Liver (tissue), 3 donors: Measurements from ENCODE around the gene SKOR2.

ENCODE experiments used
- FOXA1 ChIP-seq: IDR thresholded peaks from 2 replicates; pipeline ENCODE4 v1.6.1; 2016; ENCODE audit warnings: antibody characterized with exemption
- GABPA ChIP-seq, 2 donors: IDR thresholded peaks in 1 of 2; conservative IDR thresholded peaks in 1 of 2; 2 replicates each; pipeline ENCODE4 v1.6.1; 2016; ENCODE audit warnings: antibody characterized with exemption in 2 of 2, mild to moderate bottlenecking in 1 of 2, moderate library complexity in 1 of 2
- HNF4A ChIP-seq, 2 donors: conservative IDR thresholded peaks; 2 replicates each; pipeline ENCODE4 v1.6.1; 2016; ENCODE audit warnings: antibody characterized with exemption in 2 of 2, mild to moderate bottlenecking in 2 of 2
- HNF4G ChIP-seq: IDR thresholded peaks from 2 replicates; pipeline ENCODE4 v1.6.1; 2016; ENCODE audit warnings: antibody characterized with exemption
- JUND ChIP-seq, 2 donors: IDR thresholded peaks; 2 replicates each; pipeline ENCODE4 v1.6.1; 2016; ENCODE audit warnings: antibody characterized with exemption in 2 of 2
- RAD21 ChIP-seq, 2 donors: IDR thresholded peaks; 2 replicates each; pipeline ENCODE4 v1.6.1; 2016; ENCODE audit warnings: antibody characterized with exemption in 2 of 2, mild to moderate bottlenecking in 2 of 2
- RXRA ChIP-seq, 2 donors: IDR thresholded peaks; 2 replicates each; pipeline ENCODE4 v1.6.1; 2017 to 2018; ENCODE audit warnings: antibody characterized with exemption in 2 of 2, mild to moderate bottlenecking in 1 of 2
- SP1 ChIP-seq: IDR thresholded peaks from 2 replicates; pipeline ENCODE4 v1.6.1; 2018; ENCODE audit warnings: antibody characterized with exemption, mild to moderate bottlenecking
- TAF1 ChIP-seq: conservative IDR thresholded peaks from 2 replicates; pipeline ENCODE4 v1.6.1; 2016; ENCODE audit warnings: antibody characterized with exemption, mild to moderate bottlenecking
- YY1 ChIP-seq: IDR thresholded peaks from 2 replicates; pipeline ENCODE4 v1.6.1; 2016; ENCODE audit warnings: antibody characterized with exemption, mild to moderate bottlenecking
- TF ChIP-seq, protein P1 (sequence below): fragments of 150-350 bp; IDR thresholded peaks from 2 replicates; pipeline ENCODE4 v1.5.1; 2017; ENCODE audit warnings: improper control_type of control experiment, low read depth, low read length; ENCODE audit not compliant: missing input control
- TF ChIP-seq, protein P2 (sequence below): IDR thresholded peaks from 2 replicates; pipeline ENCODE4 v1.6.1; 2016; ENCODE audit warnings: antibody characterized with exemption
- TF ChIP-seq, protein P3 (sequence below): IDR thresholded peaks from 2 replicates; pipeline ENCODE4 v1.6.1; 2016; ENCODE audit warnings: antibody characterized with exemption
- donor health status: healthy.
- donor health status: healthy.

- TF ChIP-seq, protein P1, sequence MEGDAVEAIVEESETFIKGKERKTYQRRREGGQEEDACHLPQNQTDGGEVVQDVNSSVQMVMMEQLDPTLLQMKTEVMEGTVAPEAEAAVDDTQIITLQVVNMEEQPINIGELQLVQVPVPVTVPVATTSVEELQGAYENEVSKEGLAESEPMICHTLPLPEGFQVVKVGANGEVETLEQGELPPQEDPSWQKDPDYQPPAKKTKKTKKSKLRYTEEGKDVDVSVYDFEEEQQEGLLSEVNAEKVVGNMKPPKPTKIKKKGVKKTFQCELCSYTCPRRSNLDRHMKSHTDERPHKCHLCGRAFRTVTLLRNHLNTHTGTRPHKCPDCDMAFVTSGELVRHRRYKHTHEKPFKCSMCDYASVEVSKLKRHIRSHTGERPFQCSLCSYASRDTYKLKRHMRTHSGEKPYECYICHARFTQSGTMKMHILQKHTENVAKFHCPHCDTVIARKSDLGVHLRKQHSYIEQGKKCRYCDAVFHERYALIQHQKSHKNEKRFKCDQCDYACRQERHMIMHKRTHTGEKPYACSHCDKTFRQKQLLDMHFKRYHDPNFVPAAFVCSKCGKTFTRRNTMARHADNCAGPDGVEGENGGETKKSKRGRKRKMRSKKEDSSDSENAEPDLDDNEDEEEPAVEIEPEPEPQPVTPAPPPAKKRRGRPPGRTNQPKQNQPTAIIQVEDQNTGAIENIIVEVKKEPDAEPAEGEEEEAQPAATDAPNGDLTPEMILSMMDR = no peak
- TF ChIP-seq YY1 (no peak), RAD21 (IDR thresholded peaks at IDR 0.05) (no peak), TAF1 (no peak), GABPA (IDR thresholded peaks at IDR 0.05 in 1 of 2, conservative IDR thresholded peaks at IDR 0.05 in 1 of 2) (no peak), HNF4A (conservative IDR thresholded peaks at IDR 0.05) (no peak), HNF4G (no peak), RXRA (IDR thresholded peaks at IDR 0.05) (no peak), JUND (IDR thresholded peaks at IDR 0.05) (no peak), SP1 (no peak), FOXA1 (no peak)
- TF ChIP-seq, protein P2, sequence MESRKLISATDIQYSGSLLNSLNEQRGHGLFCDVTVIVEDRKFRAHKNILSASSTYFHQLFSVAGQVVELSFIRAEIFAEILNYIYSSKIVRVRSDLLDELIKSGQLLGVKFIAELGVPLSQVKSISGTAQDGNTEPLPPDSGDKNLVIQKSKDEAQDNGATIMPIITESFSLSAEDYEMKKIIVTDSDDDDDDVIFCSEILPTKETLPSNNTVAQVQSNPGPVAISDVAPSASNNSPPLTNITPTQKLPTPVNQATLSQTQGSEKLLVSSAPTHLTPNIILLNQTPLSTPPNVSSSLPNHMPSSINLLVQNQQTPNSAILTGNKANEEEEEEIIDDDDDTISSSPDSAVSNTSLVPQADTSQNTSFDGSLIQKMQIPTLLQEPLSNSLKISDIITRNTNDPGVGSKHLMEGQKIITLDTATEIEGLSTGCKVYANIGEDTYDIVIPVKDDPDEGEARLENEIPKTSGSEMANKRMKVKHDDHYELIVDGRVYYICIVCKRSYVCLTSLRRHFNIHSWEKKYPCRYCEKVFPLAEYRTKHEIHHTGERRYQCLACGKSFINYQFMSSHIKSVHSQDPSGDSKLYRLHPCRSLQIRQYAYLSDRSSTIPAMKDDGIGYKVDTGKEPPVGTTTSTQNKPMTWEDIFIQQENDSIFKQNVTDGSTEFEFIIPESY = no peak
- TF ChIP-seq, protein P3, sequence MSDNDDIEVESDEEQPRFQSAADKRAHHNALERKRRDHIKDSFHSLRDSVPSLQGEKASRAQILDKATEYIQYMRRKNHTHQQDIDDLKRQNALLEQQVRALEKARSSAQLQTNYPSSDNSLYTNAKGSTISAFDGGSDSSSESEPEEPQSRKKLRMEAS = no peak
These were observed 11.1 kb upstream of the SKOR2 start for GRCh38 chr18:47262301-47263149.
